GM12874 (cell line): Measurements from ENCODE around the gene FEV.

Experiments
- TF ChIP-seq, protein P1 (sequence below): IDR thresholded peaks from 2 replicates; pipeline ENCODE4 v1.5.1; 2011; ENCODE audit warnings: low read depth, mild to moderate bottlenecking, control low read depth, low read length, moderate library complexity; ENCODE audit not compliant: insufficient read depth

Gene FEV

DNA sequence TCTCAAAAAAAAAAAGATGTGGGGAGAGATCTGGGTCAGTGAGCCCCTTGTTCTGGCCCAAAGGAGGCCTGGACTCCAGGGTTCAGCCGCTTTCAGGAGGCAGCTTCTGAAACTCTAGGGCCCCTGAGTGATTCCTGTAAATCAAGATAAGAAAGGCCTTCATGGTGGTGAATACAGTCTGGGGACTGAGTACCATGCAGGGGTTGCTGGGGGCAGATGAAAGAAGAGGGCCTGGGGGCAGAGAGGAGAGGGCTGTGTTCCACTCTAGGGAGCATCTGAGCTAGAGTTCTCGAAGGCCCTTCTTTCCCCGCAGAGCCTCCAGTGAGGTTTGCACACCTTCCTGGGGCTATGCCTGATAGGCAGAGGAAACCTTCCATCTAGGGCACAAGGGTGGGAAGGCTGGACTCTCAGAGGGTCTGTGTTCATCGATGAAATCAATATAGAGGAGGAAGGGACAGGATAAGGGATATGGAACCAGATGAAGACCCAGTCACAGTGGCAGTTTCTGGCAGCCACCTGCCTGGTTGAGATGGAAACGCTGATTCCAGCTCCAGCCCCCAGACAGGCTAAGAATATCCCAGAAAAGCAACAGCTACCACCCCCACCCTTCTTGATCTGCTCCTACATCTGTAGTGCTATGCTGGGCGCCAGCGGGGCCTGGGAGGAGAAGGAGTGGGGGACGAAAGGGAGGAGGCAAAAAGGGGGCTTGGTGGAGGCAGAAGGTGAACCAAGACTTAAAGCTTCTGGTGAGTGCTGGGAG, 30.3 kb downstream of the FEV start:
- TF ChIP-seq, protein P1, sequence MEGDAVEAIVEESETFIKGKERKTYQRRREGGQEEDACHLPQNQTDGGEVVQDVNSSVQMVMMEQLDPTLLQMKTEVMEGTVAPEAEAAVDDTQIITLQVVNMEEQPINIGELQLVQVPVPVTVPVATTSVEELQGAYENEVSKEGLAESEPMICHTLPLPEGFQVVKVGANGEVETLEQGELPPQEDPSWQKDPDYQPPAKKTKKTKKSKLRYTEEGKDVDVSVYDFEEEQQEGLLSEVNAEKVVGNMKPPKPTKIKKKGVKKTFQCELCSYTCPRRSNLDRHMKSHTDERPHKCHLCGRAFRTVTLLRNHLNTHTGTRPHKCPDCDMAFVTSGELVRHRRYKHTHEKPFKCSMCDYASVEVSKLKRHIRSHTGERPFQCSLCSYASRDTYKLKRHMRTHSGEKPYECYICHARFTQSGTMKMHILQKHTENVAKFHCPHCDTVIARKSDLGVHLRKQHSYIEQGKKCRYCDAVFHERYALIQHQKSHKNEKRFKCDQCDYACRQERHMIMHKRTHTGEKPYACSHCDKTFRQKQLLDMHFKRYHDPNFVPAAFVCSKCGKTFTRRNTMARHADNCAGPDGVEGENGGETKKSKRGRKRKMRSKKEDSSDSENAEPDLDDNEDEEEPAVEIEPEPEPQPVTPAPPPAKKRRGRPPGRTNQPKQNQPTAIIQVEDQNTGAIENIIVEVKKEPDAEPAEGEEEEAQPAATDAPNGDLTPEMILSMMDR: no peak

DNA sequence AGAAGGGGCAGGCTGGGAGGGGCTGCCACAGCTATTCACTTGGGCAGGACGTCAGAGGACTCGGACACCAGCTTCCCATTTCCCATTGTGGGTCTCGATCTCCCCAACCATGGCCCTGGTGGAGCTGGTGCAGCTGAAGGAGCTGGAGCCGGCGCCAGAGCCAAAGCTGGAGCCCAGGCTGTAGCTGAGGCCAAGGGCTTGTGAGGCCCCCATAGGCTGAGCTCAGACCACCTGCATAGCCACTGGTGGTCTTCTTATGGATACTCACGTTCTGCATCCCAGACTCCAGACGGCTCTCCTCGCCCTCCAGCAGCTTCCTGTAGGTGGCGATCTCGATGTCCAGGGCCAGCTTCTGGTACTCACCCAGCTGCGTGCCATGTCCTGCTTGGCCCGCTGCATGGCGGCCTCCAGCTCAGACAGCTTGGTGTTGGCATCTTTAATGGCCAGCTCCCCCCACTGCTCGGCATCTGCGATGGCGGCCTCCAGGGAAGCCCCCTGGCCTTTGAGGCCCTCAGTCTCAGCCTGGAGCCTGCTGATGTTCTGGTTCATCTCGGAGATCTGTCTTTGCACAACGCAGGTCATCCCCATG, 31.5 kb downstream of the FEV start:
- TF ChIP-seq, protein P1: peak; percentile 23; the same call in 1 of the 2 replicates

DNA sequence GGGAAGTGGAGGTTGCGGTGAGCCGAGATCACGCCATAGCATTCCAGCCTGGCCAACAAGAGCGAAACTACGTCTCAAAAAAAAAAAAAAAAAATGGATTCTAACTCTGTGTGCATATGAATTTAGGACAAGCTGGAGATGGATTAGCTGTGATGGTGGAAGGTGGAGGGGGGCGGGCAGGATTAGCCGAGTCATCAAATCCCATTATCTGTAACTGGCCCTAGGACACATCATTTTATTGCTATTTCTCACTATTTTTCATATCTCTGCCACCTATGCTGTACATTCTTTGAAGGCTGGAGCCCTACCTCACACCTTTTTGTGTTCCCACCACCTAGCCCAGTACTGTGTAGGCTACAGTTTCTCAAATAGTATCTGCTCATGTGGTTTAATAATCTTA, 32.8 kb downstream of the FEV start:
- TF ChIP-seq, protein P1: no peak

DNA sequence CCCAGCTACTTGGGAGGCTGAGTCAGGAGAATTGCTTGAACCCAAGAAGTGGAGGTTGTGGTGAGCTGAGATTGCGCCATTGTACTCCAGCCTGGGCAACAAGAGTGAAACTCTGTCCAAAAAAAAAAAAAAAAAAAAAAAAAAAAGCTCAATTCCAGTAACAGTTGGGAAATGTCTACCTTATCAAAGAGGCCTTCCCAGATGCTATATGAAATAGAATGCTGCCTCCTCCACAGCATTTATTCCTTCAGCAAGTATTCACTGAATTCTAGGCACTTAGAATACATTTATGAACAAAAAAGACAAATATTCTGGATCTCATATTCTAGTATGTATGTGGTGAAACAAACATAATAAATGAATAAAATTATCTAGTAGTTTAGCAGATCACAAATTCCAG, 38.4 kb downstream of the FEV start:
- TF ChIP-seq, protein P1: no peak

DNA sequence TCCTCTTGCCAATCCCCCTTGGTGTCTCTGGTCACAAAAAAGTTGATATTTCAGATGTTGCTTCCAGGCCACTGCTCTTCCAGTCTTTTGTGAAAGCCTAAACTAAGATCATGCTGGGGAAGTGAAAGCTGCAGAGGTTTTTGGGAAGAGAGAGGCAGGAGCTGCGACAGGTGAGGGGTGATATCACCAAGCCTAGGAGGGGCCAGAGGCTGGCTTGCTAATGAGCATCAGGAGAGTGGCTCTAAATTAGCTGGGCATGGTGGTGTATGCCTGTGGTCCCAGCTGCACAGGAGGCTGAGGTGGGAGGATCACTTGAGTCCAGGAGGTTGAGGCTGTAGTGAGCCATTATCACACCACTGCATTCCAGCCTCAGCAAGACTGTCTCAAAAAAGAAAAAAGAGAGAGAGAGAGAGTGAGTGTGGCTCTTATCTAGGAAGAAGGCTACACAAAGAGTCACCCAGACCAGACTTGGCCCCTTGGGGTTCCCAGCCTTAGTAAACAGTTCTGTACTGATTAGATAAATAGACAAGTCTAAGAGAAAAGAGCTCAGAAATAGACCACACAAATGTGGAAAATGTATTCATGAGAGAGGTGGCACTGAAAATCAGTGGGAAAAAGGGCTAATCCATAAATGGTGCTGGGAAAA, 40.1 kb downstream of the FEV start:
- TF ChIP-seq, protein P1: no peak
